Bronchial epithelial cell (primary cell): ENCODE results near the gene GRK2. TPM values are rescaled to one million over a fixed set of nuclear protein-coding genes. Genes with fewer than 3 reads are reported as not detected.
A peak's percentile ranks its signal among the peaks of the same experiment; 100 is the strongest.
"Not testable (repeated sequence)": the region's sequence is repeated elsewhere in the genome, so short reads cannot be mapped to it uniquely, and the experiment has no call there.

ENCODE experiments used
- DNase-seq: peaks from one replicate; pipeline ENCODE4 v3.0.0-alpha.2; 2010; ENCODE audit warnings: low read depth
- FAIRE-seq: peaks from 2 replicates; lab custom pipeline; 2011; peaks lifted over from hg19 to GRCh38; lab: Jason Lieb, UNC
- H3K27me3 ChIP-seq: 2 replicates; pipeline ENCODE4 v1.5.1; 2011; ENCODE audit warnings: low read length; ENCODE audit not compliant: control insufficient read depth, insufficient read depth
- H3K36me3 ChIP-seq: 2 replicates; pipeline ENCODE4 v1.5.1; 2011; ENCODE audit warnings: low read length; ENCODE audit not compliant: control insufficient read depth, insufficient read depth
- H3K4me3 ChIP-seq: 2 replicates; pipeline ENCODE4 v1.5.1; 2011; ENCODE audit warnings: mild to moderate bottlenecking, low read depth, low read length, control low read depth
- total RNA-seq: library from RNA; depleted of rRNA; stranded (reverse); fragments of >200 nt; gene quantifications from 2 replicates; pipeline ENCODE4 v1.2.1, GENCODE V29; 2014
- TF ChIP-seq, protein P1 (sequence below): IDR thresholded peaks from 2 replicates; pipeline ENCODE4 v1.5.1; 2011; ENCODE audit warnings: mild to moderate bottlenecking, moderate library complexity, low read length, control low read depth, inconsistent platforms; ENCODE audit not compliant: insufficient read depth, severe bottlenecking

The GRK2 gene
- total RNA-seq, 1 donor from 2014 or later = 55.0 TPM

DNA sequence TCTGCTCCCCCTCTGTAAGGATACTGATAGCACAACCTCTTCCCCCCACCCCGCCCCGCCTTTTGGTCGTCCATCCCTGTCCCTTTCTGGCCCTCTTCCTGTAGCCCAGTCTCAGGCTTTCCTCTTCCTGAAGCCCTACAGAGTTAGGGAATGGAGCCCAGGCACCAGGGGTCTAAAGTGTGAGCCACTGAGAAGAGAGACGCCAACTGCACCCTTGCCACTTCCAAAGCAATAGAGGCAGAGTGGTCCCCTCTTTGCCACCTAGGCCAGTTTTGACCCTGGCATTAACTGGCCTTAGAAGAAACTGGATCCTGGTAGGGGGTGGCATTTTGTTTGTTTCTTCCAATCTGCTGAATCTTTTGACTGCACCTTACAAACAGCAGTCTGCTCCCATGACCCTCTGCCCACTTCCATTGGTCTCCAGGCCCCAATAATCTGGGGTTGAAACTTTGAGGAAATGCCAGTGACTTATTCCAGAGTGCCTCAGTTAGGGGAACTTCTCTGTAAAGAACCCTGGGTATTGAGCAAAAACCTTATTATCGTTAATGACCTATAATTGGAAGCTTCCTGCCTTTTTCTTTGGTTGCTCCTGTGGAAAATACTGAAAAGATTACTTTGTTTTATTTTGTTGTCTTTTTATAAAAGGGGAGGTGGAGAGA is 9.7 kb upstream of the GRK2 start:
- FAIRE-seq (no peak), DNase-seq (no peak)
- no peak overlapping the region for H3K4me3 ChIP-seq
- H3K27me3 ChIP-seq = no peaks in the 10 kb centered on the region
- H3K36me3 ChIP-seq = peaks cover 37% of the 10 kb centered on the region
- TF ChIP-seq, protein P1, sequence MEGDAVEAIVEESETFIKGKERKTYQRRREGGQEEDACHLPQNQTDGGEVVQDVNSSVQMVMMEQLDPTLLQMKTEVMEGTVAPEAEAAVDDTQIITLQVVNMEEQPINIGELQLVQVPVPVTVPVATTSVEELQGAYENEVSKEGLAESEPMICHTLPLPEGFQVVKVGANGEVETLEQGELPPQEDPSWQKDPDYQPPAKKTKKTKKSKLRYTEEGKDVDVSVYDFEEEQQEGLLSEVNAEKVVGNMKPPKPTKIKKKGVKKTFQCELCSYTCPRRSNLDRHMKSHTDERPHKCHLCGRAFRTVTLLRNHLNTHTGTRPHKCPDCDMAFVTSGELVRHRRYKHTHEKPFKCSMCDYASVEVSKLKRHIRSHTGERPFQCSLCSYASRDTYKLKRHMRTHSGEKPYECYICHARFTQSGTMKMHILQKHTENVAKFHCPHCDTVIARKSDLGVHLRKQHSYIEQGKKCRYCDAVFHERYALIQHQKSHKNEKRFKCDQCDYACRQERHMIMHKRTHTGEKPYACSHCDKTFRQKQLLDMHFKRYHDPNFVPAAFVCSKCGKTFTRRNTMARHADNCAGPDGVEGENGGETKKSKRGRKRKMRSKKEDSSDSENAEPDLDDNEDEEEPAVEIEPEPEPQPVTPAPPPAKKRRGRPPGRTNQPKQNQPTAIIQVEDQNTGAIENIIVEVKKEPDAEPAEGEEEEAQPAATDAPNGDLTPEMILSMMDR = no peak

DNA sequence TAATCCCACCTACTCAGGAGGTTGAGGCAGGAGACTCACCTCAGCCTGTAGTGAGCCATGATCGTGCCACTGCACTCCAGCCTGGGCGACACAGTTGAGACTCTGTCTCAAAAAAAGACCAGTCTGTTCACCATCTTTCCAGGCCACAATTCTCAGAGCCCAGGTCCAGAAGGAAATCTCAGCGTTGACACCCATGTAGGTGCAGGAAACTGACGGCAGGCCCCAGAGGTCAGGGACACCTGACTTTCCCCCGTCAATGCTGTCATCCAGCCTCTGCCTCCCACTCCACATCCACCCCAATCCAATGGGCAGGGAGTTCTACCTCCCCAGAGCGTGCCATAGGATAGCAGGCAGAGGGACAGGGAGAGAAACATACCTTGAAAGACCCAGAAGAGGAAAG is 5.9 kb upstream of the GRK2 start:
- H3K36me3 ChIP-seq = peaks cover 9% of the 10 kb centered on the region
- H3K27me3 ChIP-seq = no peaks in the 10 kb centered on the region
- FAIRE-seq (no peak), DNase-seq (no peak)
- H3K4me3 ChIP-seq = no peak overlapping the region
- TF ChIP-seq, protein P1 = no peak

DNA sequence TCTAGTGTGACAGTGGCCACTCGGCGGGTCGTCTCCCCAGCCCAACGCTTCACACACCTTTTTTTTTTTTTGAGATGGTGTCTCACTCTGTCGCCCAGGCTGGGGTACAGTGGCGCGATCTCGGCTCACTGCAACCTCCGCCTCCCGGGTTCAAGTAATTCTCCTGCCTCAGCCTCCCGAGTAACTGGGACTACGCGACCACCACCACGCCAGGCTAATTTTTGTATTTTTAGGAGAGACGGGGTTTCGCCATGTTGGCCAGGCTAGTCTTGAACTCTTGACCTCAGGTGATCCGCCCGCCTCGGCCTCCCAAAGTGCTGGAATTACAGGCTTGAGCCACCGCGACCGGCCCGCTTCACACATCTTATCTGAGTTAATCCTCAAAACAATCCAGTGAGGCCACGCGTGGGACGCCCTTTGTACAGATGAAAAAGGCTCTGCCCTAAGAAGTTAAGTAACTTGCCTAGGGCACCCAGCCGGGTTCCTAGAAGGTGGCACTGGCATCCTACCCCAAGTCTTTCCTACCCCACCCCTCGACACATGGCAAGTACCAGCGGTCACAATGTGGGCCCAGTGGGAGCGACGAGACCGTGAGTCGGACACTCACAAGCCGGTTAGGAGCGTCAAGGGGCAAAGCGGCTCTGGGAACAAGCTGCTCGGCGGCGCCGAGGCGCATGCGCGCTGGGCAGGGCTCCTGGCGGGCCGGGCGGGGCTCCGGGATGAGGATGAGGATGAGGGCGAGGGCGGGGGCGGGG is 5.2 kb upstream of the GRK2 start:
- H3K27me3 ChIP-seq, FAIRE-seq, H3K36me3 ChIP-seq: not testable (repeated sequence)
- DNase-seq = peak; percentile 40
- H3K4me3 ChIP-seq = peak overlapping the region; percentile 24

DNA sequence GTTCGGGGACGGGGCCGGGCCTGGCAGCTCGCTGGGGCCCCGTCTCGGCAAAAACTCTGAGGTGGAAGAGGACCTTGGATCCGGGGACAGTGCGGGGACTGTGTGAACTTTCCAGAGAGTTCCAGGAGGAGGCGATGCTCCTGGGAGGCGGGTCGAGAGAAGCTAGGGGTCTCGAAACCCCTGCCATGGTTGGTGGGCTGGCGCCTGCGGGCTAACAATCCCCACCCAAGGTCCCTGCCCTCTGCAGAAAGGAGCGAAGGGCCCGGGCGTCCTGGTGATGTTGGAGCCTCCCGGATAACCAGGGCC is 4.7 kb upstream of the GRK2 start:
- FAIRE-seq (no peak), DNase-seq (no peak)
- no peaks in the 10 kb centered on the region for H3K27me3 ChIP-seq
- peaks cover 3% of the 10 kb centered on the region for H3K36me3 ChIP-seq
- TF ChIP-seq, protein P1 = peak; percentile 17
- H3K4me3 ChIP-seq = no peak overlapping the region

DNA sequence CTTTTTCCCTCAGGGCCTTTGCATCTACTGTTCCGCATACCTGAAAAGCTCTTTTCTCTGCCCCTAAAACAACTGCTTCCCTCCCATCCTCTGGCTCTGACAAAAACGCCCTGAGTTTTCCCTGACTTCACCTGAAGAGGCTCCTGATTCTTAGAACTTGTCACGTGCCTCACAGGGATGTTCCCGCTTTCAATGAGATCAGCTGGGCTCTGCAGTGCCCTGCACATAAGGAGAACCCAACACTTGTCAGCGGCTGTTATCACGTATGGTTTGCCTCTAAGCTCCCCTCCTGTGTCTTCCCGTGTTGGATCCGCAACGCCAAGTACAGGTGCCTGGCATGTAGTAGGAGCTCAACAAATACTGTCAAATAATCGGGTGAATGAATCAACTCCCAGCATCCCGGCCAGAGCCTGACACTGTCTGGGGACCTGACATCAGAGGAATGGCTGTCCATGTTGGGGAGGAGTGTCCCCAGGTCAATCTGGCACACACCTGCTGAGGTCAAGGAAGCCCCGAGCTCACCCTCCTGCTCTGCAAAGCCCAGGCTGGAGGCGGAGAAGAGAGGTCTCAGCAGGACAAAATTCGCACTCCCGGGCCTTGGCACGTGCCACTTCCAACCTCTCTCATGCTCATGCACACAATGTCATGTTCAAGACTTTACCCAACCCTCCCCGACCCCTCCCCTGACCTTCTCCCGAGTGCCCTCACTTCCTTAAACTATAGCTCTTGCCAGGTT is 4.2 kb upstream of the GRK2 start:
- DNase-seq (no peak), FAIRE-seq (no peak)
- TF ChIP-seq, protein P1 = no peak
- no peak overlapping the region for H3K4me3 ChIP-seq
- no peaks in the 10 kb centered on the region for H3K36me3 ChIP-seq
- no peaks in the 10 kb centered on the region for H3K27me3 ChIP-seq
